Neural progenitor cell (in vitro differentiated cells): ENCODE data around the gene LBR.

Experiments
- CTCF ChIP-seq: fragments of 200-600 bp; sonication (generic); IDR thresholded peaks from 2 replicates; pipeline ENCODE4 v1.5.1; 2017; ENCODE audit warnings: antibody characterized with exemption, mild to moderate bottlenecking
- EZH2 ChIP-seq: fragments of 200-600 bp; sonication (generic); IDR thresholded peaks from 2 replicates; pipeline ENCODE4 v1.6.1; 2017; ENCODE audit warnings: antibody characterized with exemption, mild to moderate bottlenecking, moderate library complexity
- EZH2phosphoT487 ChIP-seq: fragments of 200-600 bp; sonication (generic); IDR thresholded peaks from 2 replicates; pipeline ENCODE4 v1.6.1; 2017; ENCODE audit warnings: antibody characterized with exemption

DNA sequence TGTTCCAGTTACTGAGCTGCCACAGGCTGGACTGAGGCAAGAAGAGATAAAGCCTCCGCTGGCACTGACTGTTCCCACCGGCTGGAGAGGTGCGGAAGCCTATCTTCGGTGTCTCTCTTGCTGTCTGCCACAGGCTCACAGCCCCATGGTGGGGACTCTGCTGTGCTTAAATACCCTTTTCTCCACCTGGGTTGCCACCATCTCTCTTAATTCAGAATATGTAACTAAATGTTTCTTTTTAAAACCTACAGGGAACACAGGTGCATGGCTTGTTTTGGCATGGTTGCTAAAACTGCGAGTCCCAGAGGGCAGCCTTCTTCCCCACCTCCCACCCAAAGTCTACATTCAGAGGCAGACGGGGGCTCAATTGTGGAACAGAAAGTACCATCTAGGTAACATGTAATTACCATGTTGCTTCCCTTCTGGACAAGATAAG is 8.1 kb upstream of the LBR start:
- TF ChIP-seq CTCF (no peak), EZH2phosphoT487 (no peak), EZH2 (no peak)
